GM10266 (cell line): ENCODE data around the gene DPF3.

Source experiments
- DNase-seq: peaks from one replicate; pipeline ENCODE4 v3.0.0; 2012; ENCODE audit errors: extremely low spot score
- CTCF ChIP-seq: IDR thresholded peaks from 2 replicates; pipeline ENCODE4 v1.5.1; 2012; ENCODE audit warnings: mild to moderate bottlenecking, low read depth; ENCODE audit not compliant: control insufficient read depth, insufficient read depth; ENCODE audit errors: missing control alignments

Gene DPF3

GRCh38 chr14:72793156-72793939 is 100.6 kb downstream of the DPF3 start:
- no peak for TF ChIP-seq CTCF
- DNase-seq, result no peak

GRCh38 chr14:72792051-72792788 is 101.7 kb downstream of the DPF3 start:
- no peak for DNase-seq
- no peak for TF ChIP-seq CTCF

GRCh38 chr14:72790887-72791566 is 102.9 kb downstream of the DPF3 start:
- TF ChIP-seq CTCF, result no peak
- DNase-seq, result no peak

- no peak for TF ChIP-seq CTCF
- no peak for DNase-seq
Observed at GRCh38 chr14:72788972-72789728, 104.8 kb downstream of the DPF3 start.

GRCh38 chr14:72788255-72788654 is 105.6 kb downstream of the DPF3 start:
- DNase-seq, result no peak
- TF ChIP-seq CTCF, result no peak

- no peak for TF ChIP-seq CTCF
- DNase-seq, result no peak
Observed at GRCh38 chr14:72787841-72788240, 106.1 kb downstream of the DPF3 start.
